ENCODE data around the gene WDR7. TPM values are rescaled to one million over a fixed set of nuclear protein-coding genes. Genes with fewer than 3 reads are reported as not detected.
A peak's percentile ranks its signal among the peaks of the same experiment; 100 is the strongest.

Gene WDR7
- total RNA-seq, 1 donor from 2014 or later: 23.1 TPM

- intact Hi-C loops (cut with DNase I): no loop called here
- no peak for ATAC-seq (ENCODE audit: poor library complexity)
- no peak for DNase-seq
Measured at GRCh38 chr18:56952026-56952425, 300.9 kb downstream of the WDR7 start.

GRCh38 chr18:56953428-56954198 is 302.5 kb downstream of the WDR7 start:
- intact Hi-C loops (cut with DNase I): no loop called here
- no peak for DNase-seq
- peak; percentile 92 for ATAC-seq (ENCODE audit: poor library complexity)

GRCh38 chr18:56955490-56955889 is 304.3 kb downstream of the WDR7 start:
- intact Hi-C loops (cut with DNase I): no loop called here
- DNase-seq: no peak
- no peak for ATAC-seq (ENCODE audit: poor library complexity)

- ATAC-seq (ENCODE audit: poor library complexity) (no peak), DNase-seq (no peak)
Measured at GRCh38 chr18:56959120-56959519, 308.0 kb downstream of the WDR7 start.

GRCh38 chr18:56962322-56962721 is 311.2 kb downstream of the WDR7 start:
- ATAC-seq (ENCODE audit: poor library complexity) (no peak), DNase-seq (no peak)
- intact Hi-C loops (cut with DNase I): no loop called here

More at GRCh38 chr18:56959120-56959519, 308.0 kb downstream of the WDR7 start:
- intact Hi-C loops (cut with DNase I): no loop called here

GRCh38 chr18:56967035-56967434 is 315.9 kb downstream of the WDR7 start:
- intact Hi-C loops (cut with DNase I): no loop called here
- ATAC-seq (ENCODE audit: poor library complexity): no peak

GRCh38 chr18:56973487-56973886 is 322.3 kb downstream of the WDR7 start:
- ATAC-seq (ENCODE audit: poor library complexity) (no peak), DNase-seq (no peak)
- intact Hi-C loops (cut with DNase I): no loop called here

More at GRCh38 chr18:56967035-56967434, 315.9 kb downstream of the WDR7 start:
- DNase-seq: no peak

GRCh38 chr18:56974141-56974540 is 323.0 kb downstream of the WDR7 start:
- ATAC-seq (ENCODE audit: poor library complexity): no peak
- intact Hi-C loops (cut with DNase I): no loop called here

GRCh38 chr18:56975276-56975675 is 324.1 kb downstream of the WDR7 start:
- ATAC-seq (ENCODE audit: poor library complexity) (no peak), DNase-seq (no peak)
- intact Hi-C loops (cut with DNase I): no loop called here

More at GRCh38 chr18:56974141-56974540, 323.0 kb downstream of the WDR7 start:
- DNase-seq: no peak

- intact Hi-C loops (cut with DNase I): no loop called here
- no peak for DNase-seq
- ATAC-seq (ENCODE audit: poor library complexity): no peak
Measured at GRCh38 chr18:56977309-56977708, 326.1 kb downstream of the WDR7 start.

GRCh38 chr18:56977771-56978170 is 326.6 kb downstream of the WDR7 start:
- DNase-seq (no peak), ATAC-seq (ENCODE audit: poor library complexity) (no peak)
- intact Hi-C loops (cut with DNase I): no loop called here

GRCh38 chr18:56980151-56980550 is 329.0 kb downstream of the WDR7 start:
- ATAC-seq (ENCODE audit: poor library complexity): no peak
- DNase-seq: no peak
- intact Hi-C loops (cut with DNase I): no loop called here

GRCh38 chr18:56982766-56983165 is 331.6 kb downstream of the WDR7 start:
- ATAC-seq (ENCODE audit: poor library complexity) (no peak), DNase-seq (no peak)
- intact Hi-C loops (cut with DNase I): no loop called here

GRCh38 chr18:56983275-56983992 is 332.3 kb downstream of the WDR7 start:
- DNase-seq (no peak), ATAC-seq (ENCODE audit: poor library complexity) (no peak)
- intact Hi-C loops (cut with DNase I): no loop called here

GRCh38 chr18:56984731-56985130 is 333.6 kb downstream of the WDR7 start:
- intact Hi-C loops (cut with DNase I): no loop called here
- no peak for ATAC-seq (ENCODE audit: poor library complexity)
- no peak for DNase-seq

GRCh38 chr18:56986829-56987228 is 335.7 kb downstream of the WDR7 start:
- no peak for ATAC-seq (ENCODE audit: poor library complexity)
- no peak for DNase-seq
- intact Hi-C loops (cut with DNase I): no loop called here

- ATAC-seq (ENCODE audit: poor library complexity) (no peak), DNase-seq (no peak)
- intact Hi-C loops (cut with DNase I): no loop called here
Measured at GRCh38 chr18:56987236-56987635, 336.1 kb downstream of the WDR7 start.

- no peak for DNase-seq
- intact Hi-C loops (cut with DNase I): no loop called here
- ATAC-seq (ENCODE audit: poor library complexity): no peak
Measured at GRCh38 chr18:56988022-56988421, 336.9 kb downstream of the WDR7 start.

GRCh38 chr18:56990678-56991077 is 339.5 kb downstream of the WDR7 start:
- intact Hi-C loops (cut with DNase I): no loop called here
- DNase-seq (no peak), ATAC-seq (ENCODE audit: poor library complexity) (no peak)

- ATAC-seq (ENCODE audit: poor library complexity) (no peak), DNase-seq (no peak)
- intact Hi-C loops (cut with DNase I): no loop called here
Measured at GRCh38 chr18:56992777-56993176, 341.6 kb downstream of the WDR7 start.

All from Right ventricle myocardium superior (tissue), 1 donor.